K562 (cell line): ENCODE results near the gene PLAC9. TPM values are rescaled to one million over a fixed set of nuclear protein-coding genes. Genes with fewer than 3 reads are reported as not detected.

Source experiments
- BCOR ChIP-seq: fragments of 450-650 bp; IDR thresholded peaks from 2 replicates; pipeline ENCODE4 v1.6.1; 2016
- BRCA1 ChIP-seq, 2 experiments: fragments of 450-650 bp in 1 of 2; sonication (generic) in 1 of 2; formaldehyde crosslinking in 1 of 2; IDR thresholded peaks; 2 replicates each; pipeline versions ENCODE4 v1.5.0 to v1.6.1; 2017 to 2020; ENCODE audit warnings: mild to moderate bottlenecking in 1 of 2, missing genetic modification reagents in 1 of 2
- CBX2 ChIP-seq: fragments of 200-600 bp; sonication (generic); IDR thresholded peaks from one replicate; pipeline ENCODE4 v1.6.1; 2012; ENCODE audit warnings: mild to moderate bottlenecking, low read length, inconsistent platforms; ENCODE audit not compliant: insufficient read depth, poor library complexity, severe bottlenecking
- CBX3 ChIP-seq, 2 experiments: IDR thresholded peaks; 1 replicate in 1 of 2; 2 replicates in 1 of 2; pipeline ENCODE4 v1.6.1; 2012; ENCODE audit warnings: inconsistent platforms in 2 of 2, low read length in 2 of 2, borderline replicate concordance in 1 of 2, control low read depth in 1 of 2
- DNMT1 ChIP-seq: fragments of 450-650 bp; IDR thresholded peaks from 2 replicates; pipeline ENCODE4 v1.6.1; 2016; ENCODE audit warnings: antibody characterized with exemption, mild to moderate bottlenecking
- FOXJ2 ChIP-seq: fragments of 200-800 bp; sonication (Bioruptor generic); IDR thresholded peaks from 2 replicates; pipeline ENCODE4 v1.6.1; 2016; ENCODE audit warnings: missing genetic modification characterization, missing compliant biosample characterization
- GTF2A2 ChIP-seq: IDR thresholded peaks from 2 replicates; pipeline ENCODE4 v1.6.1; 2016; ENCODE audit warnings: mild to moderate bottlenecking, missing genetic modification characterization, missing compliant biosample characterization
- HMGN3 ChIP-seq: IDR thresholded peaks from 2 replicates; pipeline ENCODE4 v1.6.1; 2011; ENCODE audit warnings: borderline replicate concordance, low read depth, mild to moderate bottlenecking, mixed read lengths, low read length; ENCODE audit not compliant: insufficient read length; ENCODE audit errors: extremely low read depth
- HNRNPUL1 ChIP-seq: fragments of 200-400 bp; formaldehyde crosslinking; IDR thresholded peaks from 2 replicates; pipeline ENCODE4 v1.6.1; 2017; ENCODE audit warnings: low read length
- MTF1 ChIP-seq: fragments of 250-450 bp; sonication (Bioruptor Pico); IDR thresholded peaks from 2 replicates; pipeline ENCODE4 v1.9.0; 2021; ENCODE audit warnings: moderate library complexity, mild to moderate bottlenecking, inconsistent platforms, borderline replicate concordance
- NFRKB ChIP-seq: fragments of 450-650 bp; IDR thresholded peaks from 2 replicates; pipeline ENCODE4 v1.6.1; 2016; ENCODE audit warnings: low read depth
- NFXL1 ChIP-seq: fragments of 450-650 bp; formaldehyde crosslinking; IDR thresholded peaks from 2 replicates; pipeline ENCODE4 v1.4.0; 2021; ENCODE audit warnings: mild to moderate bottlenecking
- RBM15 ChIP-seq: fragments of 200-400 bp; formaldehyde crosslinking; IDR thresholded peaks from 2 replicates; pipeline ENCODE4 v1.6.1; 2018; ENCODE audit warnings: mild to moderate bottlenecking, low read length, moderate library complexity; ENCODE audit not compliant: insufficient read depth
- RBM25 ChIP-seq: fragments of 200-400 bp; formaldehyde crosslinking; IDR thresholded peaks from 2 replicates; pipeline ENCODE4 v1.6.1; 2018; ENCODE audit warnings: low read length, low read depth, moderate library complexity; ENCODE audit not compliant: severe bottlenecking
- RFX7 ChIP-seq: fragments of 250-450 bp; sonication (Bioruptor Pico); IDR thresholded peaks from 2 replicates; pipeline ENCODE4 v1.5.1; 2021; ENCODE audit warnings: mild to moderate bottlenecking
- SIRT6 ChIP-seq: IDR thresholded peaks from one replicate; pipeline ENCODE4 v1.6.1; 2012; ENCODE audit warnings: low read depth, mild to moderate bottlenecking, control low read depth, inconsistent platforms, low read length, moderate library complexity
- ZFX ChIP-seq: sonication (generic); formaldehyde crosslinking; IDR thresholded peaks from 2 replicates; pipeline ENCODE4 v1.8.0; 2022; ENCODE audit warnings: mild to moderate bottlenecking, missing genetic modification reagents, moderate library complexity
- ZNF239 ChIP-seq: fragments of 250-450 bp; sonication (Bioruptor Pico); IDR thresholded peaks from 2 replicates; pipeline ENCODE4 v1.4.0; 2020; ENCODE audit warnings: mild to moderate bottlenecking
- ZNF3 ChIP-seq: fragments of 250-450 bp; sonication (Bioruptor Pico); IDR thresholded peaks from 2 replicates; pipeline ENCODE4 v1.5.0; 2021; ENCODE audit warnings: mild to moderate bottlenecking, moderate library complexity
- polyA plus RNA-seq, 8 experiments: library from polyadenylated mRNA; depleted of rRNA in 4 of 8; stranded (reverse) in 5 of 8; unstranded in 3 of 8; fragments of >200 nt; fragmentation: Nextera tagmentation in 2 of 8; fragmentation: Illumina TruSeq in 1 of 8; extraction: Ambion mirVana in 2 of 8; extraction: Trizol in 1 of 8; gene quantifications; 2 replicates each; pipeline versions ENCODE4 v1.2.1 to v1.2.3, GENCODE V29; 2011 to 2014; ENCODE audit warnings: inconsistent platforms in 1 of 8, missing spikeins in 1 of 8
- total RNA-seq, 7 experiments: library from RNA; depleted of rRNA in 6 of 7; stranded (reverse); fragments of >200 nt in 6 of 7; fragmentation: Illumina TruSeq in 2 of 7; extraction: Trizol in 2 of 7; gene quantifications; 2 replicates each; pipeline versions ENCODE4 v1.2.1 to v1.2.3, GENCODE V29; 2011 to 2021; ENCODE audit warnings: low replicate concordance in 1 of 7
- TF ChIP-seq, protein P1 (sequence below): fragments of 250-450 bp; sonication (Bioruptor Pico); IDR thresholded peaks from 2 replicates; pipeline ENCODE4 v1.5.0; 2021; ENCODE audit warnings: mild to moderate bottlenecking, borderline replicate concordance
- TF ChIP-seq, protein P2 (sequence below): sonication (generic); formaldehyde crosslinking; IDR thresholded peaks from 2 replicates; pipeline ENCODE4 v1.4.0; 2020; ENCODE audit warnings: mild to moderate bottlenecking, missing genetic modification reagents
- TF ChIP-seq, protein P3 (sequence below): fragments of 450-650 bp; IDR thresholded peaks from 2 replicates; pipeline ENCODE4 v1.6.1; 2016; ENCODE audit warnings: antibody characterized with exemption
- TF ChIP-seq, protein P4 (sequence below): fragments of 250-450 bp; sonication (Bioruptor Pico); IDR thresholded peaks from 2 replicates; pipeline ENCODE4 v1.4.0; 2020

Gene PLAC9
- total and polyA plus RNA-seq, 9 of the 15 experiments (the other 6 are each of a cell fraction or from before 2014, with no cell fraction given): not detected

DNA sequence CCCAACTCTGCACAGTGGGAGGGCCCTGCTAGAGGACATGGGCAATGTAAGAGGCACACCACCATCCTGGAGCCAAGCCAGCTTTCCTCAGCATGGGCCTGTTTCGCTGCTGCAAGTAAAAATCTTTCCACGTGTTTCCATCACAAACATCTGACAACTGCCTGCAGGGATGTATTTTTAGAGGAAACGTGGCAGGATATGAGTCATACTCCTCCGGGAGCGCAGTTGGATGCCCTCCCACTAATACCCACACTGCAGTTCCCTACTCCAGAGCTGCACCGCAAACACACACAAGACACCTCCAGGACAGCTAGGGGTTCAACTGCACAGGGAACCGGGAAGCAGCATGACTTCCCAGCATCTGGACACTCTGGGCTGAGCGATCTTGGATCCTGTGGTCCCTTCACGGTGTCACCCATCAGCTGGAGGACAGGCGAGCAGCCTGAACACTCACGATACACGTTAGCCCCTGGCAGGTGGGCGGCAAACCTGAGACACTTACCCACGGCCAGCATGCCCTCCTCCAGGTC, 26.1 kb downstream of the PLAC9 start (continued):
- no peak for TF ChIP-seq RBM15
- no peak for TF ChIP-seq HMGN3
- TF ChIP-seq BCOR: no peak
- TF ChIP-seq, protein P1, sequence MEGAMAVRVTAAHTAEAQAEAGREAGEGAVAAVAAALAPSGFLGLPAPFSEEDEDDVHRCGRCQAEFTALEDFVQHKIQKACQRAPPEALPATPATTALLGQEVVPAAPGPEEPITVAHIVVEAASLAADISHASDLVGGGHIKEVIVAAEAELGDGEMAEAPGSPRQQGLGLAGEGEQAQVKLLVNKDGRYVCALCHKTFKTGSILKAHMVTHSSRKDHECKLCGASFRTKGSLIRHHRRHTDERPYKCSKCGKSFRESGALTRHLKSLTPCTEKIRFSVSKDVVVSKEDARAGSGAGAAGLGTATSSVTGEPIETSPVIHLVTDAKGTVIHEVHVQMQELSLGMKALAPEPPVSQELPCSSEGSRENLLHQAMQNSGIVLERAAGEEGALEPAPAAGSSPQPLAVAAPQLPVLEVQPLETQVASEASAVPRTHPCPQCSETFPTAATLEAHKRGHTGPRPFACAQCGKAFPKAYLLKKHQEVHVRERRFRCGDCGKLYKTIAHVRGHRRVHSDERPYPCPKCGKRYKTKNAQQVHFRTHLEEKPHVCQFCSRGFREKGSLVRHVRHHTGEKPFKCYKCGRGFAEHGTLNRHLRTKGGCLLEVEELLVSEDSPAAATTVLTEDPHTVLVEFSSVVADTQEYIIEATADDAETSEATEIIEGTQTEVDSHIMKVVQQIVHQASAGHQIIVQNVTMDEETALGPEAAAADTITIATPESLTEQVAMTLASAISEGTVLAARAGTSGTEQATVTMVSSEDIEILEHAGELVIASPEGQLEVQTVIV: no peak
- TF ChIP-seq BRCA1 (IDR thresholded peaks at IDR 0.05): no peak
- TF ChIP-seq BRCA1 (CRISPR knock-in tag; IDR thresholded peaks at IDR 0.05): no peak
- TF ChIP-seq HNRNPUL1: no peak
- TF ChIP-seq, protein P2, sequence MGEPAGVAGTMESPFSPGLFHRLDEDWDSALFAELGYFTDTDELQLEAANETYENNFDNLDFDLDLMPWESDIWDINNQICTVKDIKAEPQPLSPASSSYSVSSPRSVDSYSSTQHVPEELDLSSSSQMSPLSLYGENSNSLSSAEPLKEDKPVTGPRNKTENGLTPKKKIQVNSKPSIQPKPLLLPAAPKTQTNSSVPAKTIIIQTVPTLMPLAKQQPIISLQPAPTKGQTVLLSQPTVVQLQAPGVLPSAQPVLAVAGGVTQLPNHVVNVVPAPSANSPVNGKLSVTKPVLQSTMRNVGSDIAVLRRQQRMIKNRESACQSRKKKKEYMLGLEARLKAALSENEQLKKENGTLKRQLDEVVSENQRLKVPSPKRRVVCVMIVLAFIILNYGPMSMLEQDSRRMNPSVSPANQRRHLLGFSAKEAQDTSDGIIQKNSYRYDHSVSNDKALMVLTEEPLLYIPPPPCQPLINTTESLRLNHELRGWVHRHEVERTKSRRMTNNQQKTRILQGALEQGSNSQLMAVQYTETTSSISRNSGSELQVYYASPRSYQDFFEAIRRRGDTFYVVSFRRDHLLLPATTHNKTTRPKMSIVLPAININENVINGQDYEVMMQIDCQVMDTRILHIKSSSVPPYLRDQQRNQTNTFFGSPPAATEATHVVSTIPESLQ (CRISPR knock-in tag): no peak
- no peak for TF ChIP-seq SIRT6
- TF ChIP-seq, protein P3, sequence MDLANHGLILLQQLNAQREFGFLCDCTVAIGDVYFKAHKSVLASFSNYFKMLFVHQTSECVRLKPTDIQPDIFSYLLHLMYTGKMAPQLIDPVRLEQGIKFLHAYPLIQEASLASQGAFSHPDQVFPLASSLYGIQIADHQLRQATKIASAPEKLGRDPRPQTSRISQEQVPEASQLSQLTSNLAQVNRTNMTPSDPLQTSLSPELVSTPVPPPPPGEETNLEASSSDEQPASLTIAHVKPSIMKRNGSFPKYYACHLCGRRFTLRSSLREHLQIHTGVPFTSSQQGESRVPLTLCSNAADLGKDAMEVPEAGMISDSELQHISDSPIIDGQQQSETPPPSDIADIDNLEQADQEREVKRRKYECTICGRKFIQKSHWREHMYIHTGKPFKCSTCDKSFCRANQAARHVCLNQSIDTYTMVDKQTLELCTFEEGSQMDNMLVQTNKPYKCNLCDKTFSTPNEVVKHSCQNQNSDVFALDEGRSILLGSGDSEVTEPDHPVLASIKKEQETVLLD: peak; percentile 59; the same call in 1 of the 2 replicates
- TF ChIP-seq, protein P4, sequence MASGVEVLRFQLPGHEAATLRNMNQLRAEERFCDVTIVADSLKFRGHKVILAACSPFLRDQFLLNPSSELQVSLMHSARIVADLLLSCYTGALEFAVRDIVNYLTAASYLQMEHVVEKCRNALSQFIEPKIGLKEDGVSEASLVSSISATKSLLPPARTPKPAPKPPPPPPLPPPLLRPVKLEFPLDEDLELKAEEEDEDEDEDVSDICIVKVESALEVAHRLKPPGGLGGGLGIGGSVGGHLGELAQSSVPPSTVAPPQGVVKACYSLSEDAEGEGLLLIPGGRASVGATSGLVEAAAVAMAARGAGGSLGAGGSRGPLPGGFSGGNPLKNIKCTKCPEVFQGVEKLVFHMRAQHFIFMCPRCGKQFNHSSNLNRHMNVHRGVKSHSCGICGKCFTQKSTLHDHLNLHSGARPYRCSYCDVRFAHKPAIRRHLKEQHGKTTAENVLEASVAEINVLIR (CRISPR knock-in tag): no peak
- TF ChIP-seq MTF1 (CRISPR knock-in tag): no peak
- no peak for TF ChIP-seq ZNF239
- no peak for TF ChIP-seq NFRKB
- TF ChIP-seq ZFX: no peak
- TF ChIP-seq RBM25: no peak
- no peak for TF ChIP-seq RFX7 (CRISPR knock-in tag)
- TF ChIP-seq ZNF3 (CRISPR knock-in tag): no peak
- no peak for TF ChIP-seq GTF2A2
- no peak for TF ChIP-seq DNMT1
- TF ChIP-seq FOXJ2 (tag): no peak
- TF ChIP-seq NFXL1 (CRISPR knock-in tag): no peak
- no peak; a peak in 1 of 3 replicates for TF ChIP-seq CBX3 (IDR thresholded peaks at IDR 0.05; ENCODE audit: borderline replicate concordance in 1 of 2, low read length in 2 of 2)
- TF ChIP-seq CBX2: no peak
